Stimulated activated CD4-positive, alpha-beta T cell treated with anti-CD3 and anti-CD28 coated beads, Interleukin-12 subunit alpha, Interleukin-12 subunit beta, amount 100 ng/mL, for 24 hours (primary cell): ENCODE data around the gene PCP2.
"Not testable (repeated sequence)": the region's sequence is repeated elsewhere in the genome, so short reads cannot be mapped to it uniquely, and the experiment has no call there.

Source experiments
- DNase-seq, 2 experiments: peaks; one replicate each; pipeline ENCODE4 v3.0.0-alpha.2; 2020; ENCODE audit warnings: low read depth in 2 of 2

PCP2 gene

DNA sequence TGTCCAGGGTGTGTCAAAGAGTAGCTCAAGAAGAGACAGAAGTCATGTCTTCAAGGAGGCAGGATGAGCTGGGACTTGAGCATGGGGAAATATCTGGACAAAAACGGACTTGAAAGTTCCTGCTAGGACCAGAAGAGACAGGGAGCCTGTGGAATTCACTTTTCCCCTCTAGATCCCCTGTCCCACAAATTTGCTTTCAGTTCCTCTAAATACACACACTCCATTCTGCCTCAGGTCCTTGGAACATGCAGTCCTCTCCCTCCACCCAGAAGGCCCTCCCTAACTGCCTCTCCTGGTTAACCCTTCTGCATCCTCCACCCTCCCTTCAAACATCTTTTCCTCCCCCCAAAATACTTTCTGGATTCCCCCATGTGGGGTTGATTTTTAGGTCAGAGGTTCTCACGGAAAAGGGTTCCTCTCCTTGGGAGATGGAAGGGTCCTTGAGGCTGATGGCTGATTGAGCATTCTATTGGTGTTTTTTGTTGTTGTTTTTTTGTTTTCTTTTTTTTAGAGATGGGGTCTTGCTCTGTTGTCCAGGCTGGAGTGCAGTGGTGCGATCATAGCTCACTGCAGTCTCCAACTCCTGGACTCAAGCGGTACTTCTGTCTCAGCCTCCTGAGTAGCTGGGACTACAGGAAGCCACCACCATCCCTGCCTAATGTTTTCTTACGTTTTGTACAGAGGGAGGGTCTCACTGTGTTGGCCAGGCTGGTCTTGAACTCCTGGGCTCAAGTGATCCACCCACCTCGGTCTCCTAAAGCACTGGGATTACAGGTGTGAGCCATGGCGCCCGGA, 28.4 kb upstream of the PCP2 start:
- DNase-seq: no peak

DNA sequence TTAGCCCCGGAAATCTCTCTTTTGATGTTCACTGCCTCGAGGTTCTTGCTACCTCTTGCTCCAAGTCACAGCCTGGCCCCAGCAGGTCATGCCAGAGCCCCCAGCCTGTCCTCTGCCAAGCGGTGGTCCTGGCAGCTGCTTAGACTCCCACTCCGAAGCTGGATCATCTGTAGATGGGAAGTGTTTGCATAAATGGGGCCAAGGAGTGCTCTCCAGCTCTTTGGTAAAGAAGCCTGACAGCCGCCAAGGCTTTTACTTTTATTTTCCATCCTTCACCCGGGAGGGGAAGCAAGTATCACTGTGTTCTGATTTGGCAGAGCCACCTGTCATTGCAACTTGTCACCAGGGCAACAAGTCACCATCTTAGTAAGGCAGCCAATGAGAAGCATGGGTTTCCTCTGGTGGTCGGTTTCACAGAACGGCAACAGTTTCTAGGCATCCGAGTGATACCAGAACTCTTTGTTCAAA, 24.7 kb upstream of the PCP2 start:
- no peak for DNase-seq

GRCh38 chr19:7657131-7657751, 23.7 kb upstream of the PCP2 start:
- no peak for DNase-seq

DNA sequence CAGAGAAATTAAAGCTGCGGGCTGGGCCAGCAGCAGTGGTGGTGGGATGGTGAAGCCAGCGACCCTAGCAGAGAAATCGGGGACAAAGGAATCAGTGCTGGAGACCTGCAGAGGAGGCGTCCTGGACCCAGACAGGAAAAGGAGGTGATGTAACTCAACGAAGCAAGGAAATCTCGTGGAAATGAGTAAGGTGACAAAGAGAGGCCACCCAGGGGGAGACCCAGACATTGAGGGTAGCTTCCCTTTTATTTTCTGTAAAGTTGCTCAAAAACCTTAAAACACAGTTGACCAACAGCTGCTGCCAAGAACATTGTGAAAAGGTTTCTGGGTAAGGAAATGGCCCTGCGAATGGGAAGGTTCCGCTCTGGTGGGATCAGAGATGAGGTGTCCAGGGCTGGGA, 22.1 kb upstream of the PCP2 start:
- no peak for DNase-seq

DNA sequence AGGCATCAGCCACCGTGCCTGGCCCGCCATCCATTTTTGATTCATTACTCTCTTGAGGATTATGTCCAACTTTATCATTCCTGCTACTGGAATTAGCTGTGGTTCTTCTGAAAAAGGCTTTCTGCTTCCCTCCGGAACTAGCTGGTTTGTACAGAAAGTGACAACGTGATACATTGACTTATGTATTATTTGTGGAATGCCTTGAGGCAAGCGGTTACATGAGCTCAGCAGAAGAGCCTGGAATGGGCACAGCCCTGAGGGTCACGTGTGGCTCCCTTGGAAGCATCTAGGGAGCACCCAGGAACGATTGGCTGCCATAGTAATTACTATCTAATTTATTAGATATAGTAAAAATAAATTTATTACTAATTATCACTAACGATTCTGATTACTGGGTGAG, 20.9 kb upstream of the PCP2 start:
- no peak for DNase-seq

GRCh38 chr19:7652061-7652641, 18.6 kb upstream of the PCP2 start:
- DNase-seq: peak; percentile 72 to 77

DNA sequence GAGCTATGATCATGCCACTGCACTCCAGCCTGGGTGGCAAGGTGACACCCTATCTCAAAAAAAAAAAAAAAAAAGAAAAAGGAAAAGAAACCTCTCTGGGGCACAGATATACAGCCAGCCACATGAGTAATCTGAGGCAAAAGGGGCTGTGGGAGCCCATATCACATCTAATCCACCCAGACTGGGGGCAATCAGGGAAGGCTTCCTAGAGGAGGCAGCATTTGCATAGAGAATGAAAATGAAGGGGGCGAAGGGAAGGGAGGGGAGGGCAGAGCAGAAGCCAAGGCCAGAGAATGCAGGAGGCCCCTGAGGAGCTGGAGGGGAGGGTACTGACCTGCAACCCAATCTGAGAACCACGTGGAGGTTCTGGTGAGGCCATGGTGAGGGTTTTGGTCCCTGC, 16.6 kb upstream of the PCP2 start:
- DNase-seq: no peak

DNA sequence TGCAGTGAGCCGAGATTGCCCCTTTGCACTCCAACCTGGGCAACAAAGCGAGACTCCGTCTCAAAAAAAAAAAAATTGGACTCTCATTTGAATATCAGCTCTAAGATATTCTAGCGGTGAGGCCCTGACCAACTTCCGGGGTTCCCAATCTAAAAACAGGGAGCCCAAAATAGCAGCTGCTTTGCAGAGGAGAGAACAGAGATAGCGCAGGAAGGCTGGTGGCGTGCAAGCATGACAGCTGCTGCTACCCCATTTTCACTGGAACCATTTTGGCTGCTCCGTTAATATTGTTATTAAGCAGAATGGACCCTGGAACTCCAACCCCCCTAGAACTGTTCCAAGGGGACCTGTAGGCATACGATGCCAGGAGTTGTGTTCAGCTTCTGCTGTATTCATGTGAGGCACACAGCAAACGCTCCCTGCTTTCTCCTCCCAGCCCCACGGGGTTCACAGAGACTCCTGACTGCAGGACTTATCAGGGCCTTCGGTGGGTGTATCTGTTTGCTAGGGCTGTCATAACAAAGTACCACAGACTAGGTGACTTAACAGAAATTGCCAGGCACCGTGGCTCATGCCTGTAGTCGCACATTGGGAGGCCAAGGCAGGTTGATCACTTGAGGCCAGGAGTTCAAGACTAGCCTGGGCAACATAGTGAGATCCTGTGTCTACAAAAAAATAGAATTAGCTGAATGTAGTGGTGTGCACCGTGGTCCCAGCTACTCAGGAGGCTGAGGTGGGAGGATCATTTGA, 14.9 kb upstream of the PCP2 start:
- no peak for DNase-seq

DNA sequence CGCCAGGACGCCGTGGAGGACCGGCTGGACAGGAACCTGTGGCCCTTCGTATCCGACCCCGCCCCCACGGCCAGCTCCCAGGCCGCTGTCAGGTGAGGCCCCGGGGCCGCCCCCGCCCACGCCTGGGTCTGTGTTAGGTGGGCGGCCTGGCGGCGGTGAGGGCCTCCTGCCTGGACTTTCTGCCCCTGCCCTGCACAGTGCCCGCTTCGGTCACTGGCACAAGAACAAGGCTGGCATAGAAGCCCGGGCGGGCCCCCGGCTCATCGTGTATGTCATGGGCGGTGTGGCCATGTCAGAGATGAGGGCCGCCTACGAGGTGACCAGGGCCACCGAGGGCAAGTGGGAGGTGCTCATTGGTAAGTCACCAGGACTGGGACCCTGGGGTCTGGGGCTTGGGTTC, 13.6 kb upstream of the PCP2 start:
- no peak for DNase-seq

GRCh38 chr19:7646426-7646700, 12.8 kb upstream of the PCP2 start:
- no peak for DNase-seq

DNA sequence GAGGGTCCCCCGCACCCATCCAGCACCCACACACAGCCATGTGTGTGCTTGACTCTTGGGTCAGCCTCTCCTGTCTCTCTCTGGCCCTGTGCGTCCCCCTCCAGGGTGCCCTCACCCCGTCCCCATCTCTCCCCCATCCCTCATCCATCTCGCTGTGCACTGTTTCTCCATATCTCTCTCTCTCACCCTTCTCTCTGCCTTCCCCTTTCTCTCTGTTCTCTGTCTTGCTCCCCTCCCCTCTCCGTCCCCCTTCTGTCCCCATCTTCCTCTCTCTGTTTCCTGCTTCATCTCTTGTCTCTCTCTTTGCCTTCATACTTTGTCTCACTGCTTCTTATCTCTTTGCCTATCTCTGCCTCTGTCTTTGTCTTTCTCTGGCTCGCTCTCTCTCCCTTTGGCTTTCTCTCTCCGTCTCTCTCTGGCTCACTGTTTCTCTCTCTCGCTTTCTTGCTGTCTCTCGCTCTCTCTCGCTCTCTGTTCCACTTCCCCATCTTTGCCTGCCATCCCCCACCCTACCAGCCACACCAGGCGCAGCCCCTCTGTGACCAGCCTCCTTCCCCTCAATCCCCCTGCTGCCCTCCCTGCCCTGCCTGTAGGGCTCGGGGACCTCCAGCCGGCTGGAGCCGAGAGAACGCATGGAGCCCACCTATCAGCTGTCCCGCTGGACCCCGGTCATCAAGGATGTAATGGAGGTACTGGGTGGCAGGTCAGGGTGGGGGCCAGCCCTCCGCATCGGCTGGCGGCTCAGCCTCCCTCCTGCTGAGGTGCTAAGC, 12.3 kb upstream of the PCP2 start:
- no peak for DNase-seq

GRCh38 chr19:7645163-7645562, 11.6 kb upstream of the PCP2 start:
- DNase-seq: no peak

DNA sequence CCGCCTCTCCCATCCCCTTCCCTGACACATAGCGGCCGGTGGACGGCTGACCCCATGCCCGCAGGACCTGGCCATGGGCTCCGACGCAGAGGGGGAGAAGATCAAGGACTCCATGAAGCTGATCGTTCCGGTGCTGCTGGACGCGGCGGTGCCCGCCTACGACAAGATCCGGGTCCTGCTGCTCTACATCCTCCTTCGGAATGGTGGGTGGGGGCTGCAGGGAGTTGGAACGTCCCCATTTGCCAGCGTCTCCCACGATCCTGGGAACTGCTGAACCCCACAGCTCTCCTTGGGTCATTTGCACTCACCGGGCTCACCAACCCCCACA, 11.0 kb upstream of the PCP2 start:
- no peak for DNase-seq

DNA sequence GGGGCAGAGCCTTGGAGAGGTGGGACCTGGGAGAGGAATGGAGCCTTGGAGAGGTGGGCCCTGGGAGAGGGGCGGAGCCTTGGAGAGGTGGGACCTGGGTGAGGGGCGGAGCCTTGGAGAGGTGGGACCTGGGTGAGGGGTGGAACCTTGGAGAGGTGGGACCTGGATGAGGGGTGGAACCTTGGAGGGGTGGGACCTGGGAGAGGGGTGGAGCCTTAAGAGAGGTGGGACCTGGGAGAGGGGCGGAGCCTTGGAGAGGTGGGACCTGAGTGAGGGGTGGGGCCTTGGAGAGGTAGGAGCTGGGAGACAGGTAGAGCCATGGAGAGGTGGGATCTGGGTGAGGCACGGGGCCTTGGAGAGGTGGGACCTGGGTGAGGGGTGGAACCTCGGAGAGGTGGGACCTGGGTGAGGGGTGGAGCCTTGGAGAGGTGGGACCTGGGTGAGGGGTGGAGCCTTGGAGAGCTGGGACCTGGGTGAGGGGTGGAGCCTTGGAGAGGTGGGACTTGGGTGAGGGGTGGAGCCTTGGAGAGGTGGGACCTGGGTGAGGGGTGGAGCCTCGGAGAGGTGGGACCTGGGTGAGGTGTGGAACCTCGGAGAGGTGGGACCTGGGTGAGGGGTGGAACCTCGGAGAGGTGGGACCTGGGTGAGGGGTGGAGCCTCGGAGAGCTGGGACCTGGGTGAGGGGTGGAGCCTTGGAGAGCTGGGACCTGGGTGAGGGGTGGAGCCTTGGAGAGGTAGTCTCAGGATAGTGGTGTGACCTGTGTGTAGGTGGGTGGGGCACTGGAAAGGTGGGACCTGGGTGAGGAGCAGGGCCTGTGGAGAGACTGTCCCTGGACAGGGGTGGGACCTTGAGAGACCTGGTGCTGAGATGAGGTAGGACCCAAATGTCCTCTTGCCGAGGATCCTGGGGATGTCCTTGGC, 10.4 kb upstream of the PCP2 start:
- not testable (repeated sequence) for DNase-seq

- no peak for DNase-seq
These were observed 9.5 kb upstream of the PCP2 start for GRCh38 chr19:7643031-7643415.

- no peak for DNase-seq
These were observed 8.9 kb upstream of the PCP2 start for GRCh38 chr19:7642295-7643030.

DNA sequence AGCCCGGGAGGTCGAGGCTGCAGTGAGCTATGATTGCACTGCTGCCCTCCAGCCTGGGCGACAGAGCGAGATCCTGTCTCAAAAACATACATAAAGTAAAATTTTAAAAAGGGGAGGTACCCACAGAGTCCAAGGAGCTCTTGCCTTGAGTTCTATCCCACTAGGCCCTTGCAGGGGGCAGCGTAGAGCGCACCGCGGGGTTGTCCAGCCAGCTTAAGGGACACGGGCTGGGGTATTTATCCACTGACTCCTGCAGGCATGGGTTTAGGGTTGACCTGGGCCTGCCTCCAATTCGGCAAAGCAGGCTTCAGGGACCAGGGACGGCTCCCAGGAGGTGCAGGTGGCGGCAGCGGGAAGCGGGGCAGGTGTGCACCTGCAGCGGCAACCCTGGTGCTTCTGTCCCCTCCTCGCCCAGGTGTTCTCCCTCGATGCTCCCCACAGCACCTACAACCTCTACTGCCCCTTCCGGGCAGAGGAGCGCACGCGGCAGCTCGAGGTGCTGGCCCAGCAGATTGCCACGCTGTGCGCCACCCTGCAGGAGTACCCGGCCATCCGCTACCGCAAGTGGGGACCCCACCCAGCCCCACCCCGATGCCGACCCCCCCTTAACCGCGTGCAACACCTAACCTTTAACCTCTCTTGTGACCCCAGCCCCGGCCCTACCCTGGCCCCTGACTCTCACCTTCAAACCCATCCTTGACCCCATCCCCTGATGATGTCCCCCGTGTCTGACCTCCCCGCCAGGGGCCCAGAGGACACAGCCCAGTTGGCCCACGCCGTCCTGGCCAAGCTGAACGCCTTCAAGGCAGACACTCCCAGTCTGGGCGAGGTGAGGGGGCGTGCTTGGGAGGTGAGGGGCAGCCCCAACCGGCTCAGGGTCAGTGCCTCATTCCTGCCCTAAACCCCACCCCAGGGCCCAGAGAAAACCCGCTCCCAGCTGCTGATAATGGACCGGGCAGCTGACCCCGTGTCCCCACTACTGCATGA, 8.1 kb upstream of the PCP2 start:
- DNase-seq: no peak

GRCh38 chr19:7640803-7641202, 7.3 kb upstream of the PCP2 start:
- no peak for DNase-seq

- DNase-seq: no peak
These were observed 6.4 kb upstream of the PCP2 start for GRCh38 chr19:7639863-7640348.
